Measurements from ENCODE around the gene SLC5A1. TPM values are rescaled to one million over a fixed set of nuclear protein-coding genes. Genes with fewer than 3 reads are reported as not detected.

The SLC5A1 gene
- total and polyA plus RNA-seq, 2 experiments from 2014 or later = 0.03 TPM; not detected in 1

DNA sequence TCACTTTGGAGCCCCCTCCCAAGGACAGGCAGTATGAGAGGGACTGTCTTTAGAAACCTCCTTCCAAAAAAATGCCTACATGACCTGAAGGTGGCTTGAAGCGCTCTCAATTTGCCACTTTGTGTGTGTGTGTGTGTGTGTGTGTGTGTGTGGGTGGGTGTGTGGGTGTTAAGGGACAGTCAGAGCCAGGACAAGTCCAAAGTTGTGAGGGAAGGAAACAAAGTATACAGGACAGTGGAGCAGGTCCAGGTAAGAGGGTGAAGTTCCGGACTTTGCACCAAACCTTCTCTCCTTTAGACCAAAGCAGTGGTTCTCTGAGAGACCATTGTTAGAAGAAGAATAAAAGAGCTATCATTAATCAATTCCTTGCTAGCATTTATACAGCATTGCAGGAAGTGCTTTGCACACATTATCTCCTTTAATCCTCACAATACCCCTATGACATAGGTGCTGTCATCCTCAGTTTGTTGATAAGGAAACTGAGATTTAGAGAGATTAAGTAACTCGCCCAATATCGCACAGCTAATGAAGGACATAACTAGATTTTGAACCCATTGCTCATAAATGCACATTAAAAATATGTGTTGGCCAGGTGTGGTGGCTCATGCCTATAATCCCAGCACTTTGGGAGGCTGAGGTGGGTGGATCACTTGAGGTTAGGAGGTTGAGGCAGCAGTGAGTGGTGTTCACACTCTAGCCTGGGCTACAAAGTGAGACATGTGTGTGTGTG lies 12.4 kb upstream of the SLC5A1 start:
- H3K9me3 Mint-ChIP-seq = no peaks in the 10 kb centered on the region
- no peak for DNase-seq (ENCODE audit: low spot score)
- TF ChIP-seq, protein P1, sequence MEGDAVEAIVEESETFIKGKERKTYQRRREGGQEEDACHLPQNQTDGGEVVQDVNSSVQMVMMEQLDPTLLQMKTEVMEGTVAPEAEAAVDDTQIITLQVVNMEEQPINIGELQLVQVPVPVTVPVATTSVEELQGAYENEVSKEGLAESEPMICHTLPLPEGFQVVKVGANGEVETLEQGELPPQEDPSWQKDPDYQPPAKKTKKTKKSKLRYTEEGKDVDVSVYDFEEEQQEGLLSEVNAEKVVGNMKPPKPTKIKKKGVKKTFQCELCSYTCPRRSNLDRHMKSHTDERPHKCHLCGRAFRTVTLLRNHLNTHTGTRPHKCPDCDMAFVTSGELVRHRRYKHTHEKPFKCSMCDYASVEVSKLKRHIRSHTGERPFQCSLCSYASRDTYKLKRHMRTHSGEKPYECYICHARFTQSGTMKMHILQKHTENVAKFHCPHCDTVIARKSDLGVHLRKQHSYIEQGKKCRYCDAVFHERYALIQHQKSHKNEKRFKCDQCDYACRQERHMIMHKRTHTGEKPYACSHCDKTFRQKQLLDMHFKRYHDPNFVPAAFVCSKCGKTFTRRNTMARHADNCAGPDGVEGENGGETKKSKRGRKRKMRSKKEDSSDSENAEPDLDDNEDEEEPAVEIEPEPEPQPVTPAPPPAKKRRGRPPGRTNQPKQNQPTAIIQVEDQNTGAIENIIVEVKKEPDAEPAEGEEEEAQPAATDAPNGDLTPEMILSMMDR (conservative IDR thresholded peaks at IDR 0.05; ENCODE audit: low read depth in 2 of 2) = no peak
- TF ChIP-seq EZH2 (IDR thresholded peaks at IDR 0.05; ENCODE audit: low read depth, unreplicated experiment) = no peak
- TF ChIP-seq, protein P2, sequence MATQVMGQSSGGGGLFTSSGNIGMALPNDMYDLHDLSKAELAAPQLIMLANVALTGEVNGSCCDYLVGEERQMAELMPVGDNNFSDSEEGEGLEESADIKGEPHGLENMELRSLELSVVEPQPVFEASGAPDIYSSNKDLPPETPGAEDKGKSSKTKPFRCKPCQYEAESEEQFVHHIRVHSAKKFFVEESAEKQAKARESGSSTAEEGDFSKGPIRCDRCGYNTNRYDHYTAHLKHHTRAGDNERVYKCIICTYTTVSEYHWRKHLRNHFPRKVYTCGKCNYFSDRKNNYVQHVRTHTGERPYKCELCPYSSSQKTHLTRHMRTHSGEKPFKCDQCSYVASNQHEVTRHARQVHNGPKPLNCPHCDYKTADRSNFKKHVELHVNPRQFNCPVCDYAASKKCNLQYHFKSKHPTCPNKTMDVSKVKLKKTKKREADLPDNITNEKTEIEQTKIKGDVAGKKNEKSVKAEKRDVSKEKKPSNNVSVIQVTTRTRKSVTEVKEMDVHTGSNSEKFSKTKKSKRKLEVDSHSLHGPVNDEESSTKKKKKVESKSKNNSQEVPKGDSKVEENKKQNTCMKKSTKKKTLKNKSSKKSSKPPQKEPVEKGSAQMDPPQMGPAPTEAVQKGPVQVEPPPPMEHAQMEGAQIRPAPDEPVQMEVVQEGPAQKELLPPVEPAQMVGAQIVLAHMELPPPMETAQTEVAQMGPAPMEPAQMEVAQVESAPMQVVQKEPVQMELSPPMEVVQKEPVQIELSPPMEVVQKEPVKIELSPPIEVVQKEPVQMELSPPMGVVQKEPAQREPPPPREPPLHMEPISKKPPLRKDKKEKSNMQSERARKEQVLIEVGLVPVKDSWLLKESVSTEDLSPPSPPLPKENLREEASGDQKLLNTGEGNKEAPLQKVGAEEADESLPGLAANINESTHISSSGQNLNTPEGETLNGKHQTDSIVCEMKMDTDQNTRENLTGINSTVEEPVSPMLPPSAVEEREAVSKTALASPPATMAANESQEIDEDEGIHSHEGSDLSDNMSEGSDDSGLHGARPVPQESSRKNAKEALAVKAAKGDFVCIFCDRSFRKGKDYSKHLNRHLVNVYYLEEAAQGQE (IDR thresholded peaks at IDR 0.05; ENCODE audit: unreplicated experiment) = no peak
- no peak for TF ChIP-seq NANOG (IDR thresholded peaks at IDR 0.05; ENCODE audit: borderline replicate concordance)
- TF ChIP-seq ZNF114 (CRISPR knock-in tag; IDR thresholded peaks at IDR 0.05) = no peak
- no peak for TF ChIP-seq EZH2phosphoT487 (IDR thresholded peaks at IDR 0.05; ENCODE audit: unreplicated experiment)
- no peak for TF ChIP-seq POLR2AphosphoS5 (IDR thresholded peaks at IDR 0.05; ENCODE audit: low read depth)
- TF ChIP-seq CREB1 (CRISPR knock-in tag; IDR thresholded peaks at IDR 0.05; ENCODE audit: low read depth) = no peak
- no peak for TF ChIP-seq STAT1 (IDR thresholded peaks at IDR 0.05; ENCODE audit: unreplicated experiment)
- H3K36me3 ChIP-seq (ENCODE audit: insufficient read depth) = no peaks in the 10 kb centered on the region
- H3K9me2 ChIP-seq (ENCODE audit: insufficient read depth) = peaks cover 5% of the 10 kb centered on the region; the same call in 1 of the 2 replicates
- H3K4me3 Mint-ChIP-seq = no peak overlapping the region
- no peak overlapping the region for H3K4me3 ChIP-seq
- H3K36me3 Mint-ChIP-seq (ENCODE audit: low read depth) = no peaks in the 10 kb centered on the region
- no peak for ATAC-seq
- H3K27me3 ChIP-seq (ENCODE audit: insufficient read depth) = no peaks in the 10 kb centered on the region
- no peak overlapping the region for H3K27ac ChIP-seq (ENCODE audit: low read depth)
- H3F3A ChIP-seq (replicated peaks; ENCODE audit: low read depth) = no peaks in the 10 kb centered on the region
- H3K4me1 Mint-ChIP-seq = no peaks in the 10 kb centered on the region
- H2AFZ ChIP-seq = no peak overlapping the region
- H4K20me1 ChIP-seq (replicated peaks; ENCODE audit: insufficient read depth) = no peaks in the 10 kb centered on the region
- H3K27ac Mint-ChIP-seq = no peak overlapping the region
- peaks cover 7% of the 10 kb centered on the region for H3K27me3 Mint-ChIP-seq (ENCODE audit: insufficient read depth, low read depth, poor library complexity)
- no peak overlapping the region for H3K4me2 ChIP-seq
- H3K79me2 ChIP-seq (replicated peaks; ENCODE audit: insufficient read depth) = no peaks in the 10 kb centered on the region
- no peaks in the 10 kb centered on the region for H3K4me1 ChIP-seq (ENCODE audit: insufficient read depth)

DNA sequence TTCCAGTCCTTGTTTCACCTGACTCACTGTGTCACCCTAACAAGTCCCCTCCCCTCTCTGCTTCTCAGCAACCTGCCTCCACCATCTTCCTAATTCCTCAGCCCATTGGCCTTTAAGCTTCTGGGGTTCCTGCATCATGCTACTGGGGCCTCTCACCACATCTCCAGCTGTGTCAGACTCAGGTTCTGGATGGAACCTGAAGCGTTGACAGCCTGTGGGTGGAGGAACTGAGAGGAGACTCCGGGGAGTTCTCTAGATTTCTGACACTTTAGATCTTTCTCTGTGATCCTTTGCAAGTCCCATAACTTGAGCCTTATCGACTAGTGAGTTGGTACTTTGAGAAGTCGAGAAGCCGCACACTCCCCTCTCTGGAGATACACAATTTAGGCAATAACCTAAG lies 11.6 kb upstream of the SLC5A1 start:
- Mint-ChIP-seq H3K27me3 (ENCODE audit: insufficient read depth, low read depth, poor library complexity) (peaks cover 7% of the 10 kb centered on the region), H3K9me3 (no peaks in the 10 kb centered on the region), H3K36me3 (ENCODE audit: low read depth) (no peaks in the 10 kb centered on the region), H3K27ac (no peak overlapping the region), H3K4me1 (no peaks in the 10 kb centered on the region), H3K4me3 (no peak overlapping the region)
- H3K4me1 ChIP-seq (ENCODE audit: insufficient read depth) = no peaks in the 10 kb centered on the region
- H3K36me3 ChIP-seq (ENCODE audit: insufficient read depth) = no peaks in the 10 kb centered on the region
- H4K20me1 ChIP-seq (replicated peaks; ENCODE audit: insufficient read depth) = no peaks in the 10 kb centered on the region
- H3K27me3 ChIP-seq (ENCODE audit: insufficient read depth) = no peaks in the 10 kb centered on the region
- no peak overlapping the region for H3K4me3 ChIP-seq
- H3K27ac ChIP-seq (ENCODE audit: low read depth) = no peak overlapping the region
- ATAC-seq (no peak), DNase-seq (ENCODE audit: low spot score) (no peak)
- no peaks in the 10 kb centered on the region for H3F3A ChIP-seq (replicated peaks; ENCODE audit: low read depth)
- H3K4me2 ChIP-seq = no peak overlapping the region
- no peaks in the 10 kb centered on the region for H3K79me2 ChIP-seq (replicated peaks; ENCODE audit: insufficient read depth)
- no peak overlapping the region for H2AFZ ChIP-seq
- H3K9me2 ChIP-seq (ENCODE audit: insufficient read depth) = peaks cover 5% of the 10 kb centered on the region; the same call in 1 of the 2 replicates
- TF ChIP-seq, protein P3, sequence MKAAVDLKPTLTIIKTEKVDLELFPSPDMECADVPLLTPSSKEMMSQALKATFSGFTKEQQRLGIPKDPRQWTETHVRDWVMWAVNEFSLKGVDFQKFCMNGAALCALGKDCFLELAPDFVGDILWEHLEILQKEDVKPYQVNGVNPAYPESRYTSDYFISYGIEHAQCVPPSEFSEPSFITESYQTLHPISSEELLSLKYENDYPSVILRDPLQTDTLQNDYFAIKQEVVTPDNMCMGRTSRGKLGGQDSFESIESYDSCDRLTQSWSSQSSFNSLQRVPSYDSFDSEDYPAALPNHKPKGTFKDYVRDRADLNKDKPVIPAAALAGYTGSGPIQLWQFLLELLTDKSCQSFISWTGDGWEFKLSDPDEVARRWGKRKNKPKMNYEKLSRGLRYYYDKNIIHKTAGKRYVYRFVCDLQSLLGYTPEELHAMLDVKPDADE (IDR thresholded peaks at IDR 0.05) = no peak
- no peak for TF ChIP-seq ZNF114 (CRISPR knock-in tag; IDR thresholded peaks at IDR 0.05)
- TF ChIP-seq JUNB (IDR thresholded peaks at IDR 0.05; ENCODE audit: unreplicated experiment) = no peak
- no peak for TF ChIP-seq EZH2 (IDR thresholded peaks at IDR 0.05; ENCODE audit: low read depth, unreplicated experiment)
- TF ChIP-seq EZH2phosphoT487 (IDR thresholded peaks at IDR 0.05; ENCODE audit: unreplicated experiment) = no peak

Measured in GM23338 (cell line).